GM12878 (cell line): ENCODE results near the gene SORL1.

Source experiments
- HDAC2 ChIP-seq: fragments of 200-600 bp; sonication (generic); IDR thresholded peaks from 2 replicates; pipeline ENCODE4 v1.6.1; 2017
- MXI1 ChIP-seq: fragments of 150-350 bp; IDR thresholded peaks from 2 replicates; pipeline ENCODE4 v1.6.1; 2011; ENCODE audit warnings: low read depth, mild to moderate bottlenecking, inconsistent platforms, low read length, improper control_type of control experiment
- POLR2A ChIP-seq: IDR thresholded peaks from 2 replicates; pipeline ENCODE4 v1.6.1; 2011; ENCODE audit warnings: low read depth, mild to moderate bottlenecking, low read length
- RCOR1 ChIP-seq: conservative IDR thresholded peaks from 2 replicates; pipeline ENCODE4 v1.6.1; 2012; ENCODE audit warnings: low read depth, low read length, improper control_type of control experiment
- SMAD1 ChIP-seq: fragments of 450-650 bp; IDR thresholded peaks from 2 replicates; pipeline ENCODE4 v1.6.1; 2018; ENCODE audit warnings: mild to moderate bottlenecking, low read depth; ENCODE audit not compliant: partially characterized antibody
- TCF12 ChIP-seq: IDR thresholded peaks from 2 replicates; pipeline ENCODE4 v1.6.1; 2011; ENCODE audit warnings: low read depth, mild to moderate bottlenecking, low read length
- ZNF592 ChIP-seq: fragments of 450-650 bp; IDR thresholded peaks from 2 replicates; pipeline ENCODE4 v1.6.1; 2017; ENCODE audit warnings: mild to moderate bottlenecking, moderate library complexity

GRCh38 chr11:121552154-121552553 lies 100.0 kb downstream of the SORL1 start:
- TF ChIP-seq SMAD1 (no peak), POLR2A (no peak), MXI1 (no peak), HDAC2 (no peak), ZNF592 (no peak), RCOR1 (no peak), TCF12 (no peak)
